C1 segment of cervical spinal cord (tissue), 14 donors: ENCODE data around the gene FBXL17.
A peak's percentile ranks its signal among the peaks of the same experiment; 100 is the strongest.

ENCODE experiments used
- DNase-seq, 14 donors: peaks; one replicate each; lab custom pipeline; 2025; lab: John Stamatoyannopoulos, UW

The FBXL17 gene

GRCh38 chr5:107957051-107957450 is 424.8 kb downstream of the FBXL17 start:
- DNase-seq, result no peak

- DNase-seq, result no peak
Observed at GRCh38 chr5:107955321-107955720, 426.6 kb downstream of the FBXL17 start.

- no peak for DNase-seq
Observed at GRCh38 chr5:107954254-107954653, 427.6 kb downstream of the FBXL17 start.

GRCh38 chr5:107952450-107952849 is 429.4 kb downstream of the FBXL17 start:
- no peak for DNase-seq

- peak in 1 of 14 donors; percentile 42 for DNase-seq
Observed at GRCh38 chr5:107951309-107951708, 430.6 kb downstream of the FBXL17 start.

GRCh38 chr5:107950776-107951175 is 431.1 kb downstream of the FBXL17 start:
- no peak for DNase-seq

- no peak for DNase-seq
Observed at GRCh38 chr5:107949688-107950341, 432.1 kb downstream of the FBXL17 start.

GRCh38 chr5:107948377-107948776 is 433.5 kb downstream of the FBXL17 start:
- no peak for DNase-seq

- no peak for DNase-seq
Observed at GRCh38 chr5:107945061-107945460, 436.8 kb downstream of the FBXL17 start.

GRCh38 chr5:107943923-107944322 is 438.0 kb downstream of the FBXL17 start:
- DNase-seq, result no peak

- DNase-seq, result no peak
Observed at GRCh38 chr5:107941036-107941435, 440.9 kb downstream of the FBXL17 start.

- no peak for DNase-seq
Observed at GRCh38 chr5:107937651-107938355, 444.1 kb downstream of the FBXL17 start.

GRCh38 chr5:107937204-107937603 is 444.7 kb downstream of the FBXL17 start:
- no peak for DNase-seq

- no peak for DNase-seq
Observed at GRCh38 chr5:107936515-107936914, 445.4 kb downstream of the FBXL17 start.

GRCh38 chr5:107935645-107936044 is 446.3 kb downstream of the FBXL17 start:
- no peak for DNase-seq

GRCh38 chr5:107933326-107933725 is 448.6 kb downstream of the FBXL17 start:
- no peak for DNase-seq

GRCh38 chr5:107930891-107931290 is 451.0 kb downstream of the FBXL17 start:
- DNase-seq, result no peak

GRCh38 chr5:107930092-107930491 is 451.8 kb downstream of the FBXL17 start:
- no peak for DNase-seq

- no peak for DNase-seq
Observed at GRCh38 chr5:107929080-107929479, 452.8 kb downstream of the FBXL17 start.

- no peak for DNase-seq
Observed at GRCh38 chr5:107926121-107926520, 455.8 kb downstream of the FBXL17 start.

- DNase-seq, result no peak
Observed at GRCh38 chr5:107925200-107925599, 456.7 kb downstream of the FBXL17 start.

- no peak for DNase-seq
Observed at GRCh38 chr5:107919969-107920368, 461.9 kb downstream of the FBXL17 start.

GRCh38 chr5:107919361-107919760 is 462.5 kb downstream of the FBXL17 start:
- DNase-seq, result no peak
